ENCODE data around the gene ZNRF3.
"Not testable (repeated sequence)": the region's sequence is repeated elsewhere in the genome, so short reads cannot be mapped to it uniquely, and the experiment has no call there.

ZNRF3 gene

DNA sequence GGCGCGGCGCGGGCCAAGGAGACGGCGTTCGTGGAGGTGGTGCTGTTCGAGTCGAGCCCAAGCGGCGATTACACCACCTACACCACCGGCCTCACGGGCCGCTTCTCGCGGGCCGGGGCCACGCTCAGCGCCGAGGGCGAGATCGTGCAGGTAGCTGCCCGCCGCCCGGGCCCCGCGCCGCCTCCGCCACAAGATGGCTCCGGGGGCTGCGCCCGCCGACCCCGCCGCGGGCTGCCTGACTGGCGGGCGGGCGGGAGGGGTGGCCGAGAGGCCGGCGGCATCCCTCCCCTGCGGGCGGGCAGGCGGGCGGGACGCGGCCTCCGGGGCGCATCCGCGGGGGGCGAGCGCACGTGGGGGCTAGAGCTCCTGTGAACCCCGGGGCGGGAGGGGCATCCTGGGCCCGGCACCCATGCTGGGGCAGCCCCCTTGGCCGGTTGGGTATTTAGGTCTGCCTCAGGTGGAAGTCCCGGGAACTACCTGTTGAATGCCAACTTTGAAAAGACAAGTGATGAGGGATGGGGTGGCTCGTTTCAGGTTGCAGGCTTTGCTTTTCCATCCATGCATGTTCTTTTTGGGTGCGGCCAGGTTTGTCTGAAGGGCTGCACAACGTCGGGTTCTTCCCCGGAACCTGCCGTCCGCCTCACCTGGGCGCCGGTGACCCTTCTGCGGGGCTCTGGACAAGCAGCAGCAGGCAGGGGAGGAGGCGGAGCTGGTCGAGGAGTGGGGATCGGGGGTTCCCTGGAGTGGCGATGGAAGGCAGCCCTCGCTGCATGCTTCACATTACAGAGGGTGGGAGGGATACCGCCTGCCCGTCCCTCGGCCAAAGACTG lies 760 bp downstream of the ZNRF3 start:
- Histone ChIP-seq H2AFZ (ENCODE audit: low read depth, low read length, severe bottlenecking) (no peak overlapping the region), H3K4me2 (ENCODE audit: low read depth, low read length, poor library complexity, severe bottlenecking) (peak overlapping the region; percentile 54), H4K20me1 (ENCODE audit: low read depth, low read length) (no peaks in the 10 kb centered on the region), H3K9me3 (ENCODE audit: insufficient read depth, low read length) (no peaks in the 10 kb centered on the region), H3K9ac (ENCODE audit: low read length) (peak overlapping the region; percentile 31; the same call in 1 of the 2 replicates), H3K9me2 (replicated peaks; ENCODE audit: insufficient read depth, low read length) (no peaks in the 10 kb centered on the region), H3K4me3 (ENCODE audit: insufficient read depth, low read length, poor library complexity, severe bottlenecking) (peak overlapping the region; percentile 51), H3K27me3 (ENCODE audit: low read length) (no peaks in the 10 kb centered on the region), H3K27ac (ENCODE audit: low read depth, low read length) (no peak overlapping the region), H3F3A (ENCODE audit: insufficient read depth) (peaks cover 9% of the 10 kb centered on the region), H3K79me2 (ENCODE audit: insufficient read depth, low read length) (no peaks in the 10 kb centered on the region), H3K36me3 (ENCODE audit: low read length) (no peaks in the 10 kb centered on the region)
- TF ChIP-seq EZH2phosphoT487 (conservative IDR thresholded peaks at IDR 0.05; ENCODE audit: low read length) = no peak
- TF ChIP-seq, protein P1, sequence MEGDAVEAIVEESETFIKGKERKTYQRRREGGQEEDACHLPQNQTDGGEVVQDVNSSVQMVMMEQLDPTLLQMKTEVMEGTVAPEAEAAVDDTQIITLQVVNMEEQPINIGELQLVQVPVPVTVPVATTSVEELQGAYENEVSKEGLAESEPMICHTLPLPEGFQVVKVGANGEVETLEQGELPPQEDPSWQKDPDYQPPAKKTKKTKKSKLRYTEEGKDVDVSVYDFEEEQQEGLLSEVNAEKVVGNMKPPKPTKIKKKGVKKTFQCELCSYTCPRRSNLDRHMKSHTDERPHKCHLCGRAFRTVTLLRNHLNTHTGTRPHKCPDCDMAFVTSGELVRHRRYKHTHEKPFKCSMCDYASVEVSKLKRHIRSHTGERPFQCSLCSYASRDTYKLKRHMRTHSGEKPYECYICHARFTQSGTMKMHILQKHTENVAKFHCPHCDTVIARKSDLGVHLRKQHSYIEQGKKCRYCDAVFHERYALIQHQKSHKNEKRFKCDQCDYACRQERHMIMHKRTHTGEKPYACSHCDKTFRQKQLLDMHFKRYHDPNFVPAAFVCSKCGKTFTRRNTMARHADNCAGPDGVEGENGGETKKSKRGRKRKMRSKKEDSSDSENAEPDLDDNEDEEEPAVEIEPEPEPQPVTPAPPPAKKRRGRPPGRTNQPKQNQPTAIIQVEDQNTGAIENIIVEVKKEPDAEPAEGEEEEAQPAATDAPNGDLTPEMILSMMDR (IDR thresholded peaks at IDR 0.05; ENCODE audit: insufficient read depth, low read length, poor library complexity, severe bottlenecking) = no peak

DNA sequence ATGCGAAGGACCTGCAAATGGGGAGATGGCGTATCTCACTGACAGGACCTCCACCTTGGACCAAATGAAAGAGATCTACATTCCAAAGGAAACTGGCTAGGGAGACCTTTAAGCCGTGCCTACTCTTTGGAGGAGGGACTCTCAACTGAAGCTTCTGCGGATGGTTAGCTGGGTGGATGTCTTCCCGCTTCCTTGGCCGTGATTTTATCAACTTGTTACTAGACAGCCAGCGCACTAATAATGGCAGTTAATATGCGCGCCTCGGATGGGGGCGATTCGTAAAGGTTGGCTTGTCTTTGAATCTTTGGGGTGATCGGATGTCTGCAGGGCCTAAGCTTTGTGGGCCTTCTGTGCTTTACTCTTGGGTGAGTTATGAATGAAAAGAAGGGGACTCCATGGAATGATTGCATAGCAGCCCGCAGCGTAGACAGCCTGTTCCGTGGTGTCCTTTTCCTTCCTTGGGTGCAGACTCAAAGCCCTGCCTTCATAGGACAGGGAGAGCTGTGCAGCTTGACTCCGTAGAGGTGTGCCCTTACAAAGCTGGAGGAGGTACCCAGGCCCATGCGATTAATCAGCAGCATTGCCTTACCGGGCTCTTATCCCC lies 1.5 kb downstream of the ZNRF3 start:
- no peak overlapping the region for H2AFZ ChIP-seq (ENCODE audit: low read depth, low read length, severe bottlenecking)
- TF ChIP-seq EZH2phosphoT487 (conservative IDR thresholded peaks at IDR 0.05; ENCODE audit: low read length) = no peak
- no peak overlapping the region for H3K9ac ChIP-seq (ENCODE audit: low read length)
- H3K4me2 ChIP-seq (ENCODE audit: low read depth, low read length, poor library complexity, severe bottlenecking) = no peak overlapping the region
- no peaks in the 10 kb centered on the region for H4K20me1 ChIP-seq (ENCODE audit: low read depth, low read length)
- no peak overlapping the region for H3K4me3 ChIP-seq (ENCODE audit: insufficient read depth, low read length, poor library complexity, severe bottlenecking)
- H3K27me3 ChIP-seq (ENCODE audit: low read length) = no peaks in the 10 kb centered on the region
- no peaks in the 10 kb centered on the region for H3K36me3 ChIP-seq (ENCODE audit: low read length)
- peaks cover 9% of the 10 kb centered on the region for H3F3A ChIP-seq (ENCODE audit: insufficient read depth)
- H3K9me2 ChIP-seq (replicated peaks; ENCODE audit: insufficient read depth, low read length) = no peaks in the 10 kb centered on the region
- H3K9me3 ChIP-seq (ENCODE audit: insufficient read depth, low read length) = no peaks in the 10 kb centered on the region
- H3K27ac ChIP-seq (ENCODE audit: low read depth, low read length) = no peak overlapping the region
- no peaks in the 10 kb centered on the region for H3K79me2 ChIP-seq (ENCODE audit: insufficient read depth, low read length)

DNA sequence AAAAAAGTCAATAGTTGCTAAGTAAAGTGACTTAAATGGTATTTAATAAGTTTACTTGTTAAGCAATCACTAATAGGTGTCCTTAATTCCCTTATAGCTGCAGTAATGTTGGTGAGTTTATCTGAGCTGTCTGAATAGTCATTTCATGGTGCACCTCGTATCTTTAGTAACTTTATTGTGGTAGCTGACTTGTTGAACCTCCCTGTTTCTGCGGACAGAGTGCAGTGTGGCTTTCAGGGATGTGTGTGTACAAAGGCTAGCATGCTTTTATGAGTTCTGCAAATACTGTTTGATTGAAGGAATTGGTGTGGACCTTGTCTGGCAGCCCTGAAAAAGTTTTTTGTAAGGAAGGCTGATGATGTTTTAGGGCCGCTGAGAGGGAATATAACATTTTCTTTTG lies 2.6 kb downstream of the ZNRF3 start:
- Histone ChIP-seq H3K79me2 (ENCODE audit: insufficient read depth, low read length) (no peaks in the 10 kb centered on the region), H3K27me3 (ENCODE audit: low read length) (no peaks in the 10 kb centered on the region), H3K4me2 (ENCODE audit: low read depth, low read length, poor library complexity, severe bottlenecking) (no peak overlapping the region), H3K27ac (ENCODE audit: low read depth, low read length) (no peak overlapping the region), H2AFZ (ENCODE audit: low read depth, low read length, severe bottlenecking) (no peak overlapping the region), H4K20me1 (ENCODE audit: low read depth, low read length) (no peaks in the 10 kb centered on the region), H3K9ac (ENCODE audit: low read length) (no peak overlapping the region), H3K4me3 (ENCODE audit: insufficient read depth, low read length, poor library complexity, severe bottlenecking) (no peak overlapping the region), H3K36me3 (ENCODE audit: low read length) (no peaks in the 10 kb centered on the region), H3K9me3 (ENCODE audit: insufficient read depth, low read length) (no peaks in the 10 kb centered on the region), H3F3A (ENCODE audit: insufficient read depth) (peaks cover 9% of the 10 kb centered on the region), H3K9me2 (replicated peaks; ENCODE audit: insufficient read depth, low read length) (no peaks in the 10 kb centered on the region)
- TF ChIP-seq, protein P1 (IDR thresholded peaks at IDR 0.05; ENCODE audit: insufficient read depth, low read length, poor library complexity, severe bottlenecking) = no peak
- no peak for TF ChIP-seq EZH2phosphoT487 (conservative IDR thresholded peaks at IDR 0.05; ENCODE audit: low read length)

DNA sequence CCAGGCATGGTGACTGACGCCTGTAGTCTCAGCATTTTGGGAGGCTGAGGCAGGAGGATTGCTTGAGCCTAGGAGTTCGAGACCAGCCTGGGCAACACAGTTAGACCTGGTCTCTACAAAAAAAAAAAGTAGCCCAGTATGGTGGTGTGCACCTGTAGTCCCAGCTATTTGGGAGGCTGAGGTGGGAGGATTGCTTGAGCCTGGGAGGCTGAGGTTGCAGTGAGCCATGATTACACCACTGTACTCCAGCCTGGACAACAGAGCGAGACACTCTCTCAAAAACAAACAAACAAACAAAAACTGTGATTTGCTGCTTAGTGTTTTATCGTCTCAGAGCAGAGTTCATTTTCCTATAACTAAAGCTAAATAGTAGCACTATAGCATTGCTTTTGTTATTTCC lies 3.3 kb downstream of the ZNRF3 start:
- H3K4me3 ChIP-seq (ENCODE audit: insufficient read depth, low read length, poor library complexity, severe bottlenecking); H3F3A ChIP-seq (ENCODE audit: insufficient read depth); H2AFZ ChIP-seq (ENCODE audit: low read depth, low read length, severe bottlenecking); H3K9me3 ChIP-seq (ENCODE audit: insufficient read depth, low read length); H3K9me2 ChIP-seq (replicated peaks; ENCODE audit: insufficient read depth, low read length); H4K20me1 ChIP-seq (ENCODE audit: low read depth, low read length); H3K4me2 ChIP-seq (ENCODE audit: low read depth, low read length, poor library complexity, severe bottlenecking); H3K36me3 ChIP-seq (ENCODE audit: low read length); H3K27ac ChIP-seq (ENCODE audit: low read depth, low read length); H3K9ac ChIP-seq (ENCODE audit: low read length); H3K27me3 ChIP-seq (ENCODE audit: low read length); H3K79me2 ChIP-seq (ENCODE audit: insufficient read depth, low read length): not testable (repeated sequence)

All from SU-DHL-6 (cell line).